Stomach (tissue), 4 donors: Measurements from ENCODE around the gene EN1.

Experiments used
- CTCF ChIP-seq, 7 experiments: fragments of 450-650 bp in 4 of 7; fragments of 200-600 bp in 3 of 7; sonication (generic) in 3 of 7; IDR thresholded peaks; one replicate each; pipeline ENCODE4 v1.5.1; 2016 to 2019; ENCODE audit warnings: antibody characterized with exemption in 7 of 7, control low read depth in 2 of 7, mild to moderate bottlenecking in 1 of 7
- POLR2A ChIP-seq, 4 donors: fragments of 450-650 bp; IDR thresholded peaks; one replicate each; pipeline ENCODE4 v1.6.1; 2016; ENCODE audit warnings: antibody characterized with exemption in 4 of 4, control low read depth in 2 of 4, mild to moderate bottlenecking in 1 of 4, moderate library complexity in 1 of 4
- POLR2AphosphoS5 ChIP-seq, 3 donors: sonication (generic); formaldehyde crosslinking; IDR thresholded peaks; one replicate each; pipeline ENCODE4 v1.6.1; 2016; ENCODE audit warnings: antibody characterized with exemption in 3 of 3

- TF ChIP-seq POLR2A (IDR thresholded peaks at IDR 0.05) (no peak), POLR2AphosphoS5 (IDR thresholded peaks at IDR 0.05) (no peak), CTCF (IDR thresholded peaks at IDR 0.05) (no peak)
These were observed 21.4 kb downstream of the EN1 start for GRCh38 chr2:118826093-118826492.
